ENCODE measurements around the gene ILF2.

The ILF2 gene

DNA sequence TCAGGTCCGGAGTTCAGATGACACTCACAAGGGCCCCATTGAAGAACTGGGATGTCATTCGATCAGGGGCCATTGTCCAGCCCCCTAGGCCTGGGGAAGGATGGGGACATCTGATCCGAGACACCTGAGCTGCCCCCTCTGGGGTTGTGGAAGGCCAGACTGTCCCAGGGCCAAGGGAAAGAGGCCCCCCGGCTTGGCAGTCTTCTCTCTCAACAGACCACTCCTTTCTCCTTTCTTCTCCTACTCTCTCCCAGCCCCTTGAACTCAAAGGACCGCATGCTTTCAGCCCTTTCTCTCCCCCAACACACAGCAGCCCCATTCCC, 41.5 kb downstream of the ILF2 start:
- peaks cover 8% of the 10 kb centered on the region; the same call in 1 of the 2 replicates for H3K36me3 ChIP-seq
- no peak for TF ChIP-seq Cebpa-rat (IDR thresholded peaks at IDR 0.05)
- H4K20me1 ChIP-seq, result no peaks in the 10 kb centered on the region
- peak overlapping the region; percentile 53; the same call in 1 of the 2 replicates for H3K4me3 ChIP-seq
- H3K4me1 ChIP-seq, result peaks cover 89% of the 10 kb centered on the region
- H3K27me3 ChIP-seq, result no peaks in the 10 kb centered on the region
- peak overlapping the region; percentile 84 for H3K27ac ChIP-seq
- H3K9ac ChIP-seq, result peak overlapping the region; percentile 87
- H3K4me2 ChIP-seq, result peak overlapping the region; percentile 99
- H3K9me3 ChIP-seq, result no peaks in the 10 kb centered on the region

DNA sequence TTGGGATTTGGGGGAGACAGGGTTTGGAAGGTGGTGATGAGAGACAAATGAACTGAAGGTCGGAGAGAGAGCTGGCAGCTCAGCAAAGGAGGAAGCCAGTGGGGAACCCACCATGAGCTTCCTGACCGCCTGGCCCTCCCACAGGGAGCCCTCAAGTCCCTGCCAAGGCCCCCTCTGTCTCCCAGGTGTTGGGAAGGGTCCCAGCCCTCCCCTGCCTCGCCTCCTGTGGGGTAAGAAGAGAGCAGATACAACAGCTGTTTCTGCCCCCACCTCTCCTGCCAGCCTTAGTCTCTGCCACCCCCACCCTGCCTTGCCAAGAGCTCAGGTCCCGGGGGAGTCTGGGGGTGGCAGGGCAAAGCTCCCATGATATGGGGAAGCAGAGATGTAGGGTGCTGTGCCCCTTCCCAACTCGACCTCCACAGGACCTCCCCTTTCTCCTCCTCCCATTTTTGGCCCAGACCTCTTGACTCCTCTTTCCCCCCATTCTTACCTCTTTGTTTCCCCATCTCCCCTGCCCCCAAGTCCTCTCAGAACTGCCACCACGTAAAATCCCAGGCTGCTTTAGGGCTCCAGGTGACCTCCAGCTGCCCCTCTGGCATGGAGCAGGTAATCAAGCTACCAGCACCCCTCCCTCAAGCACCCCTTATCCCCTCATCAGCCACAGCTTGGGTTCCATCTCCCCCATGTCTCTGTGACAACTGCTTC, 42.0 kb downstream of the ILF2 start:
- Histone ChIP-seq H3K4me1 (peaks cover 94% of the 10 kb centered on the region), H3K27ac (peak overlapping the region; percentile 84), H3K4me2 (peak overlapping the region; percentile 99), H3K4me3 (peak overlapping the region; percentile 53), H3K36me3 (peaks cover 8% of the 10 kb centered on the region; the same call in 1 of the 2 replicates), H3K9me3 (no peaks in the 10 kb centered on the region), H3K9ac (peak overlapping the region; percentile 87), H4K20me1 (no peaks in the 10 kb centered on the region), H3K27me3 (no peaks in the 10 kb centered on the region)
- no peak for TF ChIP-seq Cebpa-rat (IDR thresholded peaks at IDR 0.05)

DNA sequence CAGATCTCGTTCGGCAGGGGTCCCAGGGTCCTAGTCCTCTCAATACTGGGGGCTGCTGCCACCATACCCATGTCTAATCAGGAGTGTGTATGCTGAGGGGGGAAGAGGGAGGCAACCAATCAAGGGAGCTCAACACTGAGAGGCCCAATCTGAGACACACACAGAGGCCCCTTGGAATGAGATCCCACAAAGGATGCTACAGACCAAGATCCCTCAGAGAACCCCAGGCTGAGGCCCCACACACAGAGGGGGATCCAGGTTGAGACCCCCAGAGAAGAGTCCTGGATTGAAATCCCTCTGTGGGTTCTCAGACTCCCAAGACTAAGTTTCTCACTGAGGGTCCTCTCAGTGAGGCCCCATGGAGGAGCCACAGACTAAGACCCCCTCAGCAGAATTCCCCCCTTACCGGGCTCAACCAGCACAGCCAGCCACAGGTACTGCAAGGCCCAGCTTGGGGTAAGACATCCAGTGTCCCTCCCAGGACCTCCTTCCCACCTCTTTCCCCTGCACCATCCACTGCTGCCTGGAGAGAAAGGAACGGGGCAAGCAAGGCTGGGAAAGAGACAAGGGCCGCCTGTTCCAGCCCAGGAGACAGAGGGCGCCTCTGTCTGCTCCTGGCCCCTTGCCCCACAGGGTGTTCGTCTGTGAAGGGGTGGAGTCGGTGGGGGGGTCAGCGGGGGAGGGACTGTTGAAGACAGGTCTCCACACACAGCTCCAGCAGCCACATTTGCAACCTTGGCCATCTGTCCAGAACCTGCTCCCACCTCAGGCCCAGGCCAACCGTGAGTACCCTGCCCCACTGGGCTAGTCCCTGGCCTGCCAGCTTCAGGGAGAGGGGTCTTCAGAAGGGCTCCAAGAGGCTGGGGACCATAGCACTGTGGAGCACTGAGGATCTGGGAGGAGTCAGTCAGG, 42.8 kb downstream of the ILF2 start, which contains the start of gene S100A1:
Gene S100A1, plus strand, starts transcription at position 720 of the 912 bp plus-strand sequence. CDS start 2,088 bp downstream, outside the sequence.
- peaks cover 96% of the 10 kb centered on the region for H3K4me1 ChIP-seq
- TF ChIP-seq Cebpa-rat (IDR thresholded peaks at IDR 0.05), result no peak

DNA sequence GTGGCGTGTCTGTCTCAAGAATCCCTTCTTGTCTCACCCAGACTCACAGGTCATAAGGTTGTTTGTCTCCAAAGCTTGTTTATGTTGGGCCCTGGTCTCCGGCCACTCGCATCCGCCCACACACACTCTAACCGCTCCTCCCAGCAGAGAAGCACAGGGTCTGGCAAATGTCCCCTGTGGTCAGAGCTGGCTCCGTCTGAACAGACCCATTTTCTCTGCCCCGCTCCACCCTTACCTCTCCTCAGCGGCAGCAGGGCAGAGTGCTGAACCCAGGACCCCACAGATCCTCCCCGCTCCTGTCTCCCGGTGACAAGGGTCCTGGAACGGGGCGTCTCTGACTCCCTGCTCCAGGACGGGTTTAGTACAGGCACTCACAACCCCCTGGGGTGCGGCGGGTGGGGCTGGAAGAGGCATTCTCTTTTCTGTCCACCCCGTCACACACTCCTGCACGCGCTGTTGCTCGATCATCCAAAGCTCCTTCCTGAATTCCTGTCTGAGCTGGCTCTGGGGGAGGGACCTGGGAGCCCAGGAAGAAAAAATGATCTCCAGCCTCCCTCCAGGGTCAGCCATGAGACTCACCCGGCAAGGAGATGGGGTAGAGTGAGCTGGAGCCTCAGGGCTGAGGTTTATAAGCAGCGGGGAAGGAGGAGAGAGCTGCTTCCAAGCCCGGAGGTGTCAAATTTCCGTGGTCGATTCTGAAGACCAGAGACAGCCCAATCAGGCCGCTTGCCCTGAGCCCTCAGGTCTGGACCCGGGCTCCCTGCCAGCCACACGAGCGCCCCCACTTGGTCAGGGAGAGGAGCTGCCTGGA, 43.7 kb downstream of the ILF2 start, which contains the start of gene S100A13:
Gene S100A13, minus strand, starts transcription at position 602 of the 811 bp plus-strand sequence. CDS start 1,033 bp downstream, outside the sequence.
- H3K27me3 ChIP-seq, result no peaks in the 10 kb centered on the region
- H4K20me1 ChIP-seq, result no peaks in the 10 kb centered on the region
- no peak for TF ChIP-seq Cebpa-rat (IDR thresholded peaks at IDR 0.05)
- peak within 1 kb of the TSS; percentile 99 for H3K4me2 ChIP-seq
- peak within 1 kb of the TSS; percentile 87 for H3K9ac ChIP-seq
- peaks cover 8% of the 10 kb centered on the region; the same call in 1 of the 2 replicates for H3K36me3 ChIP-seq
- peak within 1 kb of the TSS; percentile 84 for H3K27ac ChIP-seq
- peak within 1 kb of the TSS; percentile 68 for H3K4me3 ChIP-seq
- no peaks in the 10 kb centered on the region for H3K9me3 ChIP-seq
- H3K4me1 ChIP-seq, result peaks cover 96% of the 10 kb centered on the region

More for the DNA sequence above, 42.8 kb downstream of the ILF2 start, which contains the start of gene S100A1:
- H3K4me3 ChIP-seq, result peak within 1 kb of the TSS; percentile 68
- H3K9me3 ChIP-seq, result no peaks in the 10 kb centered on the region
- H3K4me2 ChIP-seq, result peak within 1 kb of the TSS; percentile 99
- H3K36me3 ChIP-seq, result peaks cover 8% of the 10 kb centered on the region; the same call in 1 of the 2 replicates
- H4K20me1 ChIP-seq, result no peaks in the 10 kb centered on the region
- H3K9ac ChIP-seq, result peak within 1 kb of the TSS; percentile 87
- no peaks in the 10 kb centered on the region for H3K27me3 ChIP-seq
- peak within 1 kb of the TSS; percentile 84 for H3K27ac ChIP-seq

DNA sequence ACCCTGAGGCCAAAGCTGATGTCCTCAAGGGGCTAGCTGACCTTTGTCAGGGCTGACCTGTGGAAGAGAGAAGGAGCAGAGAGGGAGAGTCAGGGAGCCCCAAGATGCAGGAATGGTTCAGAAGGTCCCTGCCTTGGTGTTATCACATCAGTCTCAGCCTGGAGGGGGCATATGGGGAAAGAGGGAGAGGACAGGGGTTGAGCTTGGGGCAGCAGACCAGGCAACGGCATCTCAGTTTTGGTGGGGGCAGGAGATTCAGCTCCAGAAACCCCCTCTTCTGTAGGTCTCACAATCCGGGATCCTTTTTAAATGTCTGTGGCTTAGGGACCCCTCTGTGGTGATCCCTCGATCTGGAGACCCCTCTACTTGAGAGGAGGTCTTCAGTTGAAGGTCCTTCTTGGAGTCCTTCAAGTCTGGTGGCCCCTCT, 44.3 kb downstream of the ILF2 start:
- H3K9ac ChIP-seq, result peak overlapping the region; percentile 87
- no peak for TF ChIP-seq Cebpa-rat (IDR thresholded peaks at IDR 0.05)

DNA sequence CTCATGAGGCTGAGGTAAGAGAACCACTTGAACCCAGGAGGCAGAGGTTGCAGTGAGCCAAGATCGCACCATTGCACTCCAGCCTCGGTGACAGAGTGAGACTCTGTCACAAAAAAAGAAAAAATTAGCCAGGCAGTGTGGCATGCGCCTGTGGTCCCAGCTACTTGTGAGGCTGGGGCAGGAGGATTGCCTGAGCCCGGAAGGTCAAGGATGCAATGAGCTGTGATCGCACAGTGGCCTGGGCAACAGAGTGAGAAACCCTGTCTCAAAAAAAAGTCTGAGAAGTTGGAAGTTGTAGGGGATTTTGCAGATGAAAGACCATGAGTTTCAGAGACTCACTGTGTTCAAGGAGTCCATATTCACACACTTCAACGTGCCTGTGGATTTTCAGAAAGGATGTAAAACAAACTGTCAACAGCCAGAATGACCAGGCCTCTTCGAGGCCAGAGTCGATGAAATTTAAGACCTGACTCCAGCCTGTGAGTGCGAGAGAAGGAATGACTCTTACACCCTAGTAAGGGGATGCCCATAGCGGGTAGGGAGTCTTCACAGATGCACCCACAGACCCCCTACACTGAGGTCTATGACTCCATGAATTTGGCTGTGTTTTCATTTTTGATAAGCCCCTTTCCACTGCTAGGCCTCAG, 45.7 kb downstream of the ILF2 start:
- Histone ChIP-seq H3K27me3 (no peaks in the 10 kb centered on the region), H3K4me2 (peak overlapping the region; percentile 99), H3K4me3 (no peak overlapping the region), H3K4me1 (peaks cover 88% of the 10 kb centered on the region), H4K20me1 (no peaks in the 10 kb centered on the region), H3K36me3 (peaks cover 13% of the 10 kb centered on the region), H3K9ac (no peak overlapping the region), H3K27ac (no peak overlapping the region), H3K9me3 (peaks cover 2% of the 10 kb centered on the region; the same call in 1 of the 2 replicates)
- TF ChIP-seq Cebpa-rat (IDR thresholded peaks at IDR 0.05), result no peak

More for the DNA sequence above, 44.3 kb downstream of the ILF2 start:
- Histone ChIP-seq H3K4me1 (peaks cover 97% of the 10 kb centered on the region), H4K20me1 (no peaks in the 10 kb centered on the region), H3K4me3 (peak overlapping the region; percentile 68), H3K27ac (peak overlapping the region; percentile 84), H3K4me2 (peak overlapping the region; percentile 99), H3K27me3 (no peaks in the 10 kb centered on the region), H3K9me3 (no peaks in the 10 kb centered on the region), H3K36me3 (peaks cover 8% of the 10 kb centered on the region; the same call in 1 of the 2 replicates)

DNA sequence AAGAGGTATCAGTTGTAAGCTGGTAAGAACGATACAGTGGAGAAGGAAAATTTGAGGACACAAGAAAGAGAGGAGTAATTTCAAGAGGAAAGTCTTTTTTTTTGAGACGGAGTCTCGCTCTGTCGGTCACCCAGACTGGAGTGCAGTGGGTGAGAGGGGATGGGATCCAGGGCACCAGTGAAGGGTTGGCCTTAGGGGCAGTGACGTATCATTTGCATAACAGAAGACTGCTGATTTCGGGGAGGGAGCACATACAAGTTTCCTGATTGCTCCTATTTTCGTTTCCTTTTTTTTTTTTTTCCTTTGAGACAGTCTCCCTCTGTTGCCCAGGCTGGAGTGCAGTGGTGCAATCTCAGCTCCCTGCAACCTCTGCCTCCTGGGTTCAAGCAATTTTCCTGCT, 47.7 kb downstream of the ILF2 start:
- Histone ChIP-seq H3K27ac (peak overlapping the region; percentile 19; the same call in 1 of the 2 replicates), H3K9me3 (peaks cover 12% of the 10 kb centered on the region; the same call in 1 of the 2 replicates), H3K4me3 (0 out of 2 replicates have a peak overlapping the region, but pooled peaks have one; percentile 4), H3K4me1 (peaks cover 77% of the 10 kb centered on the region), H3K27me3 (no peaks in the 10 kb centered on the region), H3K4me2 (peak overlapping the region; percentile 99), H3K9ac (peak overlapping the region; percentile 36; the same call in 1 of the 2 replicates), H3K36me3 (peaks cover 30% of the 10 kb centered on the region), H4K20me1 (no peaks in the 10 kb centered on the region)
- no peak for TF ChIP-seq Cebpa-rat (IDR thresholded peaks at IDR 0.05)

DNA sequence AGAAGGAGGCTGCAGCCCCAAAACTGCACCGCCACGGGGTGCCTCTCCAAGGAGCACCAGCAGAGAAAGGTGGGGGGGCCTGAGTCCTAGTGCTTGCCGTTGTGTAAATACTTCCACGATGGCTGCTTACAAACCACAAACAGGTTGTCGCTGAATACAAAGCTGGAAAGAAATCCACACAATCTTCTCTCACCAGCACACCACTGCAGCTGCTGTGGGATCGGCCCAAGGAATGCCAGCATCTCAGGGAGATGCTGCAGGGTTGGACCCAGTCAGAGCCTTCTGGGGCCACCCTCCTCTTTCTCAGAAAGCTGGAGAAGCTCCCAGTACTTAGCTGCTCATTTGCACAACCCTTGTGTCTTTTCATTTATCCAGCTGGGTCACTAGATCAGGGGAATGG, 51.6 kb downstream of the ILF2 start:
- TF ChIP-seq Cebpa-rat (IDR thresholded peaks at IDR 0.05), result no peak

More for the DNA sequence above, 51.6 kb downstream of the ILF2 start:
- H3K9ac ChIP-seq, result no peak overlapping the region
- H3K36me3 ChIP-seq, result peaks cover 23% of the 10 kb centered on the region
- peaks cover 12% of the 10 kb centered on the region; the same call in 1 of the 2 replicates for H3K9me3 ChIP-seq
- peaks cover 63% of the 10 kb centered on the region for H3K4me1 ChIP-seq
- H4K20me1 ChIP-seq, result no peaks in the 10 kb centered on the region
- H3K4me2 ChIP-seq, result no peak overlapping the region
- H3K27ac ChIP-seq, result no peak overlapping the region
- H3K4me3 ChIP-seq, result no peak overlapping the region
- H3K27me3 ChIP-seq, result no peaks in the 10 kb centered on the region
